Islet precursor cell (in vitro differentiated cells): ENCODE results near the gene CTBS.
"Not testable (repeated sequence)": the region's sequence is repeated elsewhere in the genome, so short reads cannot be mapped to it uniquely, and the experiment has no call there.

Experiments
- DNase-seq: peaks from one replicate; pipeline ENCODE4 v3.0.0-alpha.2; 2018

CTBS gene

GRCh38 chr1:84583648-84584047 is 9.4 kb upstream of the CTBS start:
- DNase-seq: no peak

GRCh38 chr1:84582802-84583587 is 8.8 kb upstream of the CTBS start:
- DNase-seq: peak; percentile 82

DNA sequence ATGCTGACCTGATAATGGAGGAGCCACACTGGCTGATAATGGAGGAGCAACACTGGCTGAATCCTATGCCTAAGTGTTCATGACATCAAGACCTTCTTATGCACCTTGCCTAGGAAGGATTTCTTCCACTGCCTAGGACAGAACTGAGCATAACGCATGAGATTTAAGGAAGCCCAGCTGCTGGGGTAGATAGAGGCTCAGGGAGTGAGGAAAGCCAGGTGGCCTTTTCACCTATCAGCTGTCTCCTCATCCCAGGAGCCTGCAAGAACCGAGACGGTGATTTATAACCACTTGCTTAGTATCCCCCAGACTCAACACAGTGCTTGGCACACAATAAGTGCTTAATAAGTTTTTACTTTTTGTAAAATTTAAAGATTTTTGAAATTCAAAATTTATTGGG is 7.4 kb upstream of the CTBS start:
- DNase-seq: no peak

DNA sequence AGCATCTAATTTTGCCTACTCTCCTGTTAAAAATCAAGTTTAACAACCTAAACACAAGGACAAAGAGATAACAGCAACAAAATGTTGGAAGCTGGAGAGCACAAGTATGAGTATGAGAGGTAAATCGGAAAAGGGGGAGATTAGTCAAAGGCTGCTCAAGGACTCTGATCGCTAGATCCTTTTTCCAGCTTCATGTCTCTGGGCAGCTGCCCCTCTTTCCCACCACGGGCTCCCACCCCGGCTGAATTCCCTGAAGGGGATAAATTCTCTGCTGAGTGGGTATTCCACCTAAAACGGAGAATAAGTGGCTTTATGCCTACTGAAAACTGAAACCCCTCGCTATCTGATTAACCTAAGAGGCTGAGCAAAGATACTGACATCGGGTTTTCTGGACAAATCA is 696 bp upstream of the CTBS start:
- no peak for DNase-seq

DNA sequence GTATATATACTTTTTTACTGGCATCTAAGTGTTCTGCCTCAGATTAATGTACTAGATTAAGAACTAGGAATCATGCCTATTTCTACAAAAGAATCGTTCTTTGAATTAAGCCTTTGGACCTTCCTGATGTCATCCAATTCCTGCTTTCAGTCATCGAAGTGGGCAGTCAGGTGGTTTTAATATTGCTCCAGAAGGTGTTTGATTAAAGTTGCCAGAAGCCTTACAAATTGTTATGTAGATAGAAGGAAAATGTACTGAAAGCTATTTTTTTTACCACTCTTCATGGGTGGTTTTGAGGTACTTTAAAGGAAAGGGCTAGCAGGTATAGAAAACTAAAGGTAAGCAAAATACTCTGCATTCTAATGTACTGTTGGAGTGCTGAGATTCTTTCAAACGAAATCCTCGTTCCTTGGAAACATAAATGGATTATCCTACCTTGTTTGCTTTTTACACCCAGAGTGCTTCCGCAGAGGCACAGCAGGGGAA is 716 bp downstream of the CTBS start:
- no peak for DNase-seq

GRCh38 chr1:84571150-84571535 is 3.1 kb downstream of the CTBS start:
- no peak for DNase-seq

- DNase-seq: no peak
Measured at GRCh38 chr1:84570436-84571149, 3.6 kb downstream of the CTBS start.

GRCh38 chr1:84569216-84569615 is 5.0 kb downstream of the CTBS start:
- DNase-seq: no peak

- DNase-seq: no peak
Measured at GRCh38 chr1:84550826-84551225, 23.4 kb downstream of the CTBS start.

DNA sequence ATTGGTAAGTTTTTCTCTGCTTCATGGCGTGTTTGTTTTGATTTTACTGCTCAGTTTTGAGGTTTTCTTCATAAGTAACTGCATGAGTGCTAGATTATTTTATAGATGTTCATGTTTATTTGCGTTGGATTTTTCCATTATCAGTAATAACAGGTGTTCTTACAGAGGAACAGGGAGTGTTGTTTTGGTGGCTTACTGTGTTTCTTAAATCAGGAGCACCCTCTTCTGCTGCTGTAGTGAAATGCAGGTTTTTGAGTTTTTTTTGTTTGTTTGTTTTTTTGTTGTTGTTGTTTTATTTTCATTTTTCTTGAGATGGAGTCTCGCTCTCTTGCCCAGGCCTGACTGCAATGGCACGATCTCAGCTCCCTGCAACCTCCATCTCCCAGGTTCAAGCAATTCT is 32.6 kb downstream of the CTBS start:
- no peak for DNase-seq

- DNase-seq: no peak
Measured at GRCh38 chr1:84540759-84541158, 33.5 kb downstream of the CTBS start.

DNA sequence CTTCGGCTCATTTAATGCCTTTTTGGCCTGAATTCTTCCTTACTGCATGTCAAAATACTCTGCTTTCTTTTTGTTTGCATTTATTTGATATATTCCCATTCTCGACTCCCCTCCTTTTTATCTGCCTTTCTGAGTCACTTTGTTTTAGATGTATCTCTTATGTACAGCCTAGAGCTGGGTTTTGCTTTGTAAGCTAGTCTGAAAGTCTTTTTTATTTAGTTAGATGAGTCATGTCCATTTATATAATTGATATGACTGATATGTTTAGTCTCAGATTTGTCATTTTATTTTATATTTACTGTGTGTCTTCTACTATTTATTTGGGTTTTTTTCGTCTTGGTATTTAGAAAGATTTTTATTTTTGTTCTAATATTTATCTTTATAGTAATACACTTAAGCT is 34.3 kb downstream of the CTBS start:
- DNase-seq: no peak

DNA sequence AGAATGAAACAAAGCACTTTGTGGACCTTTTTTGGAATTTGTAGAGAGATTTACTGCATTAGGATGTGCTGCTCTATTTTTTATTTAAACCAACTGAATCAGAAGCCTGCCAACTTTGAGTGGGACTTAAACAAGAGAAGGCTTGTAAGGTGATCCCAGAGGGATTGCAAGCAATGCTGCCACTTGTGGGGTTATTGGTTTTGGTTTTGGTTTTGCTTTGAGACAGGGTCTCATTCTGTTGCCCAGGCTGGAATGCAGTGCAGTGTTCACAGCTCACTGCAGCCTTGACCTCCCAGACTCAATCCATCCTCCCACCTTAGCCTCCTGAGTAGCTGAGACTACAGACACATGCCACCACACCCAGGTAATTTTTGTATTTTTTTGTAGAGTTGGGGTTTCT is 35.6 kb downstream of the CTBS start:
- no peak for DNase-seq

- no peak for DNase-seq
Measured at GRCh38 chr1:84525779-84526178, 48.5 kb downstream of the CTBS start.

DNA sequence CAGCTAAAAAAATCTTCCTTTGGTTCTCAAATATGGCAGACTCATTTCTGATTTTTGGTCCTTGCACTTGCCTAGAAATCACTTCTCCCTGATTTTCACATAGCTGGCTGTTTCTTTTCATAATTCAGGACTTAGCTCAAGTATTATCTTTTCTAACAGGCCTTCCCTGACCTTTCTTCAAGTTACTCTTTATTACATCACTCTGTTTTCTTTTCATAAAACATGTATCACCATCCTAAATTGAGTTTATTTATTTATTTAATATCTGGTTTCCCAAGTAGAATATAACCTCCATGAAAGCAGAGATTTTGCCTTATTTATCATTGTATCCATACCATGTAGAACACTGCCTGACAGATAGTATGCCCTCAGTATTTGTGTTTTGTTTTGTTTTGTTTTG is 49.6 kb downstream of the CTBS start:
- DNase-seq: no peak

GRCh38 chr1:84510668-84511067 is 63.6 kb downstream of the CTBS start:
- no peak for DNase-seq

DNA sequence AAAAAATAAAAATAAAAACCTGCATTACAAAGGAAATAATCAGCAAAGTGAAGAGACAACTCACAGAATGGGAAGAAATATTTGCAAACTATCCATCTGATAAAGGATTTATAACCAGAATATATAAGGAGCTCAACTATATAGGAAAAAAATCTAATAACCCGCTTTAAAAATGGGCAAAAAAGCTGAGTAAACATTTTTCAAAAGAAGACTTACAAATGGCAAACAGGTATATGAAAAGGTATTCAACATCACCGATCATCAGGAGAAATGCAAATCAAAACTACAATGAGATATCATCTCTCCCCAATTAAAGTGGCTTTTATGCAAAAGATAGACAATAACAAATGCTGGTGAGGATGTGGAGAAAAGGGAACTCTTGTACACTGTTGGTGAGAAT is 64.1 kb downstream of the CTBS start:
- DNase-seq: no peak

DNA sequence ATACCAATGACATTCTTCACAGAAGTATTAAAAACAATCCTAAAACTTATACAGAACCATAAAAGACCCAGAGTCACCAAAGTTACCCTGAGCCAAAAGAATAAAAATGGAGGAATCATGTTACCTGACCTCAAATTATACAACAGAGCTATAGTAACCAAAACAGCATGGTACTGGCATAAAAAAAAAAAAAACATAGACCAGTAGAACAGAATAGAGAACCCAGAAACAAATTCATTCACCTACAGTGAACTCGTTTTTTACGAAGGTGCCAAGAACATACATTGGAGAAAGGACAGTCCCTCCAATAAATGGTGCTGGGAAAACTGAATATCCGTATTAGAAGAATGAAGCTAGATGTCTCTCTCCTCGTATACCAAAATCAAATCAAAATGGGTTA is 65.2 kb downstream of the CTBS start:
- no peak for DNase-seq

DNA sequence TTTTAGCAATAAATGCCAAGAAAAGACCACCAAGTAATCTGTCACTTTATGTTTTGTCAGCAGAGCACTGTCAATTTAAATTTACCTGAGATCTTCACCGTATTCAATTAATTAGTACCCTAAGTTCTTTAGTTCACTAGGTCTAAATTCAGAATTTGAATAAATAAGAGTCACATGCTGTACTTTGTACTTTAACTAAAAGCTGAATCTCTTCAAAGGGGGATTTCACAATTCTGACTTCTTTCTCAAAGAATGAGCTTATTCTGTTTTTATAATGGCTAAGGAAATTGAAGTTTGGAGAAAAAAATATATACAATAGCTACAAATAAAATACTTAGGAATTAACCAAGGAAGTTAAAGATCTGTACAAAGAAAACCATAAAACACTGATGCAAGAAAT is 65.7 kb downstream of the CTBS start:
- no peak for DNase-seq

GRCh38 chr1:84507887-84508286 is 66.4 kb downstream of the CTBS start:
- not testable (repeated sequence) for DNase-seq

GRCh38 chr1:84506729-84507453 is 67.3 kb downstream of the CTBS start:
- no peak for DNase-seq

DNA sequence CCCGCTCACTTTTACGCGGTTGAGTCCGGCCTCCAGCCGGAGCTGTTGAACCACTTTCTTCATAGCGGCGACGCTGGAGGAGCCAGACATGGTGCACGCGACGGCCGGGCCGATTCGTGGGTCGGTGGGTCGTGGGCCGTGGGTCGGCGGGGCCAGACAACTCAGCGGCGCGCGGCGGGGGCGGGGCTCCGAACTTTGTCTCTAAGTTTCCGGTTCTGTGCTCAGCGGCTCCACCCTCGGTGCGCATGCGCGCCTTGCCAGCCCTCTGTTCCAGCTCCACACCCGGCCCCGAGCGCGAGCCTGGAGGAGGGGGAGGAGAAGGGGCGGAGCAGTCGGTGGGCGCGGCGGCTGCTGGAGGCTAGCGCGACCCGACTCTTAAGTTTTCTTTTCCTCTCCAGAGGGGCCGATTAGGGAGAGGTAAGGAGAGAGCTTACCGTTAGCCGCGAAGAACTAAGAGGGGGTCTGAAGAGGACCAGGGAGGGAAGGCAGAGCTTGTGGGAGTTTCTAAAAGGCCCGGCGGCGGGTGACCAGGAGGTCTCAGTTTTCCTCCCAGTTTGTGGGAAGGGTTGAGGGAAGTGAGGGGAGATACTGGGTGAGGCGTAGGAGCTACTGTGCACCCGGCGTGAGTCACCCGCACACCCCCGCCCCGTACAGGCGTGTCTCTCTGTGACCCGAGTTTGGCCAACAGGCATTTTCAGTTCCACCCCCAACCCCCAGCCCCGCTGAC is 68.1 kb downstream of the CTBS start, which contains the start of the genes GNG5 and SPATA1:
GNG5 (minus strand) TSS at position 580 of the 727 bp plus-strand sequence; CDS start at position 90, 490 bp downstream.
SPATA1 (plus strand) TSS at position 385 of the 727 bp plus-strand sequence. CDS start 9,974 bp downstream, outside the sequence.
- DNase-seq: peak; percentile 99

DNA sequence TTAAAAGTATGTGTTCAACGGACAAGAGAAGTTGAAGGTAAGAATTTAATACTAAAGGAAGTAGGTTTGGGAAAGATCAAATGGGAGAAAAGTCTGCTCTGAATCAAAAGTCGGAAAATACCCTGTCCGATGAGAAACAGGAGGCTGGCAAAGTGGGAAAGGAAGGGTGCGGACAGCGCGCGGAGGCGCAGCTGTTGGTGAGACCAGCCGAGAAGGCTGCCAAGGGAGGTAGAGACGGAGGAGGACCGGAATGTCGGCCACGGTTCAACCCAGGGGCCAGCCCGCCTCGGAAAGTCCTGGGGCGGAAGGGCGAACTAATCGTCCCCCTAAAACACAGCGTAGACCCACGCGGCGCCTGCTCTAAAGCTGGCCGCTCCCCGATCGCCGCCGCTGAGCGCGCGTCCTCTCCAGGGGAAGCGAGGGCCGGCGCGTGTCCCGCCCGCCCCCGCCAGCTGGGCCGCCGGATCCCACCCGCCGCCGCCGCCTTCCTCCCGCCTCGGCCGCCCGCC is 68.7 kb downstream of the CTBS start:
- no peak for DNase-seq
